ENCODE data around the gene PHC1.
"Not testable (repeated sequence)": the region's sequence is repeated elsewhere in the genome, so short reads cannot be mapped to it uniquely, and the experiment has no call there.

- TF ChIP-seq CTCF, POLR2AphosphoS5, POLR2A, EP300 (IDR thresholded peaks at IDR 0.05): not testable (repeated sequence)
Observed at GRCh38 chr12:8930655-8931323, 16.5 kb downstream of the PHC1 start.

Data from sigmoid colon (tissue), 4 donors.